ENCODE measurements around the gene DUSP6. TPM values are rescaled to one million over a fixed set of nuclear protein-coding genes. Genes with fewer than 3 reads are reported as not detected.

Gene DUSP6
- polyA plus RNA-seq, 1 donor from 2014 or later: 44.3 TPM

- H3K4me3 ChIP-seq (ENCODE audit: low read length): no peak overlapping the region
- no peaks in the 10 kb centered on the region for H3K27me3 ChIP-seq (ENCODE audit: insufficient read depth, low read depth, low read length)
- no peak overlapping the region for H3K9ac ChIP-seq (ENCODE audit: low read length)
- H3K36me3 ChIP-seq (ENCODE audit: insufficient read depth, low read length): no peaks in the 10 kb centered on the region
- TF ChIP-seq RAD21 (conservative IDR thresholded peaks at IDR 0.05) (no peak), REST (IDR thresholded peaks at IDR 0.05; ENCODE audit: borderline replicate concordance) (no peak), EZH2 (IDR thresholded peaks at IDR 0.05; ENCODE audit: borderline replicate concordance, insufficient read depth, low read length, poor library complexity, severe bottlenecking) (no peak), POLR2AphosphoS5 (IDR thresholded peaks at IDR 0.05) (no peak), EP300 (conservative IDR thresholded peaks at IDR 0.05; ENCODE audit: poor library complexity, severe bottlenecking) (no peak), MXI1 (conservative IDR thresholded peaks at IDR 0.05; ENCODE audit: poor library complexity, severe bottlenecking) (no peak), TAF1 (IDR thresholded peaks at IDR 0.05; ENCODE audit: low read depth) (no peak), SMC3 (conservative IDR thresholded peaks at IDR 0.05; ENCODE audit: poor library complexity) (no peak)
- no peaks in the 10 kb centered on the region for H3F3A ChIP-seq (ENCODE audit: insufficient read depth, low read length, poor library complexity, severe bottlenecking)
- H2AFZ ChIP-seq (ENCODE audit: low read depth, low read length): no peak overlapping the region
- H3K27ac ChIP-seq (ENCODE audit: low read length): no peak overlapping the region
- no peaks in the 10 kb centered on the region for H4K20me1 ChIP-seq (ENCODE audit: insufficient read depth)
- H3K9me3 ChIP-seq (ENCODE audit: low read length): no peaks in the 10 kb centered on the region
- no peak overlapping the region for H3K4me2 ChIP-seq (ENCODE audit: low read length)
- no peaks in the 10 kb centered on the region for H3K79me2 ChIP-seq (replicated peaks; ENCODE audit: insufficient read depth, low read length)
- no peaks in the 10 kb centered on the region for H3K9me2 ChIP-seq (ENCODE audit: insufficient read depth, low read length)
Observed at GRCh38 chr12:89384807-89385206, 32.5 kb upstream of the DUSP6 start.

GRCh38 chr12:89384050-89384758 is 31.9 kb upstream of the DUSP6 start:
- no peaks in the 10 kb centered on the region for H3K9me3 ChIP-seq (ENCODE audit: low read length)
- H3K27ac ChIP-seq (ENCODE audit: low read length): no peak overlapping the region
- no peak overlapping the region for H3K4me2 ChIP-seq (ENCODE audit: low read length)
- no peaks in the 10 kb centered on the region for H3K36me3 ChIP-seq (ENCODE audit: insufficient read depth, low read length)
- no peaks in the 10 kb centered on the region for H3F3A ChIP-seq (ENCODE audit: insufficient read depth, low read length, poor library complexity, severe bottlenecking)
- H3K4me3 ChIP-seq (ENCODE audit: low read length): no peak overlapping the region
- no peaks in the 10 kb centered on the region for H3K27me3 ChIP-seq (ENCODE audit: insufficient read depth, low read depth, low read length)
- H2AFZ ChIP-seq (ENCODE audit: low read depth, low read length): no peak overlapping the region
- no peaks in the 10 kb centered on the region for H4K20me1 ChIP-seq (ENCODE audit: insufficient read depth)
- no peak overlapping the region for H3K9ac ChIP-seq (ENCODE audit: low read length)
- no peaks in the 10 kb centered on the region for H3K9me2 ChIP-seq (ENCODE audit: insufficient read depth, low read length)
- no peaks in the 10 kb centered on the region for H3K79me2 ChIP-seq (replicated peaks; ENCODE audit: insufficient read depth, low read length)
- TF ChIP-seq POLR2AphosphoS5 (IDR thresholded peaks at IDR 0.05) (no peak), EP300 (conservative IDR thresholded peaks at IDR 0.05; ENCODE audit: poor library complexity, severe bottlenecking) (no peak), RAD21 (conservative IDR thresholded peaks at IDR 0.05) (no peak), CTCF (IDR thresholded peaks at IDR 0.05; ENCODE audit: poor library complexity, severe bottlenecking) (no peak), TAF1 (IDR thresholded peaks at IDR 0.05; ENCODE audit: low read depth) (no peak), EZH2 (IDR thresholded peaks at IDR 0.05; ENCODE audit: borderline replicate concordance, insufficient read depth, low read length, poor library complexity, severe bottlenecking) (no peak), REST (IDR thresholded peaks at IDR 0.05; ENCODE audit: borderline replicate concordance) (no peak)

Data from neural cell (in vitro differentiated cells).